ENCODE measurements around the gene EGF. TPM values are rescaled to one million over a fixed set of nuclear protein-coding genes. Genes with fewer than 3 reads are reported as not detected.

The EGF gene
- total RNA-seq, 3 donors from 2014 or later (not counting 1 experiment from before 2014, with no cell fraction given) = 0.48 to 1.2 (median 1.1) TPM

- Mint-ChIP-seq H3K4me3 (no peak overlapping the region), H3K9me3 (no peaks in the 10 kb centered on the region), H3K4me1 (no peaks in the 10 kb centered on the region), H3K36me3 (no peaks in the 10 kb centered on the region), H3K27ac (no peak overlapping the region), H3K27me3 (ENCODE audit: low read depth in 2 of 2) (peaks cover 3 to 14% of the 10 kb centered on the region in 2 donors)
- TF ChIP-seq CTCF (IDR thresholded peaks at IDR 0.05) = no peak
- DNase-seq = no peak
- intact Hi-C loops (cut with micrococcal nuclease) = no loop called here
- H3K9me3 ChIP-seq (ENCODE audit: control insufficient read depth, insufficient read depth, low read length) = no peaks in the 10 kb centered on the region
- 83% methylated on average over 3 of the region's 4 CpGs for WGBS (ENCODE audit: insufficient coverage)
- no peak for ATAC-seq
- no peaks in the 10 kb centered on the region for H3K27me3 ChIP-seq (ENCODE audit: control insufficient read depth, insufficient read depth, low read length)
- no peak overlapping the region for H3K27ac ChIP-seq (ENCODE audit: low read length)
- no peaks in the 10 kb centered on the region for H3K36me3 ChIP-seq (ENCODE audit: control insufficient read depth, insufficient read depth, low read length)
- no peaks in the 10 kb centered on the region for H3K4me1 ChIP-seq (ENCODE audit: control insufficient read depth, insufficient read depth, low read length)
- no peak overlapping the region for H3K4me3 ChIP-seq (ENCODE audit: low read length)
Observed at GRCh38 chr4:109985993-109986974, 73.6 kb downstream of the EGF start.

- intact Hi-C loops (cut with micrococcal nuclease) = no loop called here
- Histone ChIP-seq H3K4me3 (ENCODE audit: low read length) (no peak overlapping the region), H3K4me1 (ENCODE audit: control insufficient read depth, insufficient read depth, low read length) (no peaks in the 10 kb centered on the region), H3K27ac (ENCODE audit: low read length) (no peak overlapping the region), H3K36me3 (ENCODE audit: control insufficient read depth, insufficient read depth, low read length) (no peaks in the 10 kb centered on the region), H3K27me3 (ENCODE audit: control insufficient read depth, insufficient read depth, low read length) (no peaks in the 10 kb centered on the region), H3K9me3 (ENCODE audit: control insufficient read depth, insufficient read depth, low read length) (no peaks in the 10 kb centered on the region)
- H3K4me1 Mint-ChIP-seq = no peaks in the 10 kb centered on the region
- DNase-seq (no peak), ATAC-seq (no peak)
- no peaks in the 10 kb centered on the region for H3K36me3 Mint-ChIP-seq
- H3K27me3 Mint-ChIP-seq (ENCODE audit: low read depth in 2 of 2) = peaks cover 3 to 14% of the 10 kb centered on the region in 2 donors
- no peak for TF ChIP-seq CTCF (IDR thresholded peaks at IDR 0.05)
- H3K9me3 Mint-ChIP-seq = no peaks in the 10 kb centered on the region
- no peak overlapping the region for H3K4me3 Mint-ChIP-seq
- H3K27ac Mint-ChIP-seq = no peak overlapping the region
- WGBS (ENCODE audit: insufficient coverage) = 95% methylated on average over 13 of the region's 13 CpGs
Observed at GRCh38 chr4:109989044-109989443, 76.4 kb downstream of the EGF start.

- DNase-seq (no peak), ATAC-seq (no peak)
- no peaks in the 10 kb centered on the region for H3K27me3 ChIP-seq (ENCODE audit: control insufficient read depth, insufficient read depth, low read length)
- H3K36me3 ChIP-seq (ENCODE audit: control insufficient read depth, insufficient read depth, low read length) = no peaks in the 10 kb centered on the region
- no peak overlapping the region for H3K27ac Mint-ChIP-seq
- no peaks in the 10 kb centered on the region for H3K4me1 ChIP-seq (ENCODE audit: control insufficient read depth, insufficient read depth, low read length)
- TF ChIP-seq CTCF (IDR thresholded peaks at IDR 0.05) = no peak
- no peaks in the 10 kb centered on the region for H3K9me3 ChIP-seq (ENCODE audit: control insufficient read depth, insufficient read depth, low read length)
- H3K27me3 Mint-ChIP-seq (ENCODE audit: low read depth in 2 of 2) = peaks cover 3 to 16% of the 10 kb centered on the region in 2 donors
- 98% methylated on average over 4 of the region's 6 CpGs for WGBS (ENCODE audit: insufficient coverage)
- no peaks in the 10 kb centered on the region for H3K4me1 Mint-ChIP-seq
- intact Hi-C loops (cut with micrococcal nuclease) = no loop called here
- no peak overlapping the region for H3K27ac ChIP-seq (ENCODE audit: low read length)
- no peak overlapping the region for H3K4me3 ChIP-seq (ENCODE audit: low read length)
- no peaks in the 10 kb centered on the region for H3K9me3 Mint-ChIP-seq
- no peak overlapping the region for H3K4me3 Mint-ChIP-seq
- no peaks in the 10 kb centered on the region for H3K36me3 Mint-ChIP-seq
Observed at GRCh38 chr4:109989618-109990017, 76.9 kb downstream of the EGF start.
